Measurements from ENCODE around the gene CD302. TPM values are rescaled to one million over a fixed set of nuclear protein-coding genes. Genes with fewer than 3 reads are reported as not detected.

Gene CD302
- total and polyA plus RNA-seq, 2 of the 8 experiments (the other 6 are each of a cell fraction or from before 2014, with no cell fraction given): 0.76 to 0.79 TPM

DNA sequence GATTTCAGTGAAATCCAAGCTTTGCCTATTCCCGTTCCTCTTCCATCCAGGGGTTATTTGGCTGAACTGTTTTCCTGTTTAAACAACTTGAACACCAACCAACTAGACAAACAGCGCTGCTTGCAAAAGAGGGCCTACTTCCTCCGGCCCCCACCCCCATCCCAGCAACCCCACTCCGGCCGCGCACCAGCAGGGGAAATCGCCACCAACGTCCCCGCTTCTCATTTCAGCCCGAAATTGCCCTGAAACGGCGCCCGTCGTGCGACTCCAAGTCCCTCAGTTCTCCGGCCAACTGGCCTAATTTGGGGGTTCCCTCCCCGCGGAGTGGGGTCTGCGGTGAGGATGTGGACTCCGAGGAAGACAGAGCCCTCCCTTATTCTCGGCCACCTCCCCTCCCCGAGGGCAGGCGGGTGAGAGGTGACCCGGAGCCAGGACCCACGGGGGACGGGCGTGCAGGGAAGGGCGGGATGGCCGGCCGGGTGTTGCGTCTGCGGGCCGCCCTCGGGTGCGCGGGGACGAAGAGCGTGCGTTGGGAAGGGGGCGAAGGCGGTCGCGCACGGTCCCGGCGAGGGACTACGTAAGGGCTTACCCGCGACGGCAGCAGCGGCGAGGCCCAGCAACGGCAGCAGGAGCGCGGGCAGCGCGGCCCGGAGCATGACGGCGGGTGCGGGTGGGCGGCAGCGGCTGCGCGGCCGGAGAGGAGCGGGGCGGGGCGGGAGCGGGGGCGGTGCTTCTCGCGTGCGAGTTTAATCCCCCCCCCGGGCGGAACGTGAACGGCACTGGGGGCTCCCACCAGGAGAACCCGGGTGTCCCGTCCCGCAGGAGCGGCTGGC lies at the start of gene CD302 (continued):
- TF ChIP-seq, protein P1, sequence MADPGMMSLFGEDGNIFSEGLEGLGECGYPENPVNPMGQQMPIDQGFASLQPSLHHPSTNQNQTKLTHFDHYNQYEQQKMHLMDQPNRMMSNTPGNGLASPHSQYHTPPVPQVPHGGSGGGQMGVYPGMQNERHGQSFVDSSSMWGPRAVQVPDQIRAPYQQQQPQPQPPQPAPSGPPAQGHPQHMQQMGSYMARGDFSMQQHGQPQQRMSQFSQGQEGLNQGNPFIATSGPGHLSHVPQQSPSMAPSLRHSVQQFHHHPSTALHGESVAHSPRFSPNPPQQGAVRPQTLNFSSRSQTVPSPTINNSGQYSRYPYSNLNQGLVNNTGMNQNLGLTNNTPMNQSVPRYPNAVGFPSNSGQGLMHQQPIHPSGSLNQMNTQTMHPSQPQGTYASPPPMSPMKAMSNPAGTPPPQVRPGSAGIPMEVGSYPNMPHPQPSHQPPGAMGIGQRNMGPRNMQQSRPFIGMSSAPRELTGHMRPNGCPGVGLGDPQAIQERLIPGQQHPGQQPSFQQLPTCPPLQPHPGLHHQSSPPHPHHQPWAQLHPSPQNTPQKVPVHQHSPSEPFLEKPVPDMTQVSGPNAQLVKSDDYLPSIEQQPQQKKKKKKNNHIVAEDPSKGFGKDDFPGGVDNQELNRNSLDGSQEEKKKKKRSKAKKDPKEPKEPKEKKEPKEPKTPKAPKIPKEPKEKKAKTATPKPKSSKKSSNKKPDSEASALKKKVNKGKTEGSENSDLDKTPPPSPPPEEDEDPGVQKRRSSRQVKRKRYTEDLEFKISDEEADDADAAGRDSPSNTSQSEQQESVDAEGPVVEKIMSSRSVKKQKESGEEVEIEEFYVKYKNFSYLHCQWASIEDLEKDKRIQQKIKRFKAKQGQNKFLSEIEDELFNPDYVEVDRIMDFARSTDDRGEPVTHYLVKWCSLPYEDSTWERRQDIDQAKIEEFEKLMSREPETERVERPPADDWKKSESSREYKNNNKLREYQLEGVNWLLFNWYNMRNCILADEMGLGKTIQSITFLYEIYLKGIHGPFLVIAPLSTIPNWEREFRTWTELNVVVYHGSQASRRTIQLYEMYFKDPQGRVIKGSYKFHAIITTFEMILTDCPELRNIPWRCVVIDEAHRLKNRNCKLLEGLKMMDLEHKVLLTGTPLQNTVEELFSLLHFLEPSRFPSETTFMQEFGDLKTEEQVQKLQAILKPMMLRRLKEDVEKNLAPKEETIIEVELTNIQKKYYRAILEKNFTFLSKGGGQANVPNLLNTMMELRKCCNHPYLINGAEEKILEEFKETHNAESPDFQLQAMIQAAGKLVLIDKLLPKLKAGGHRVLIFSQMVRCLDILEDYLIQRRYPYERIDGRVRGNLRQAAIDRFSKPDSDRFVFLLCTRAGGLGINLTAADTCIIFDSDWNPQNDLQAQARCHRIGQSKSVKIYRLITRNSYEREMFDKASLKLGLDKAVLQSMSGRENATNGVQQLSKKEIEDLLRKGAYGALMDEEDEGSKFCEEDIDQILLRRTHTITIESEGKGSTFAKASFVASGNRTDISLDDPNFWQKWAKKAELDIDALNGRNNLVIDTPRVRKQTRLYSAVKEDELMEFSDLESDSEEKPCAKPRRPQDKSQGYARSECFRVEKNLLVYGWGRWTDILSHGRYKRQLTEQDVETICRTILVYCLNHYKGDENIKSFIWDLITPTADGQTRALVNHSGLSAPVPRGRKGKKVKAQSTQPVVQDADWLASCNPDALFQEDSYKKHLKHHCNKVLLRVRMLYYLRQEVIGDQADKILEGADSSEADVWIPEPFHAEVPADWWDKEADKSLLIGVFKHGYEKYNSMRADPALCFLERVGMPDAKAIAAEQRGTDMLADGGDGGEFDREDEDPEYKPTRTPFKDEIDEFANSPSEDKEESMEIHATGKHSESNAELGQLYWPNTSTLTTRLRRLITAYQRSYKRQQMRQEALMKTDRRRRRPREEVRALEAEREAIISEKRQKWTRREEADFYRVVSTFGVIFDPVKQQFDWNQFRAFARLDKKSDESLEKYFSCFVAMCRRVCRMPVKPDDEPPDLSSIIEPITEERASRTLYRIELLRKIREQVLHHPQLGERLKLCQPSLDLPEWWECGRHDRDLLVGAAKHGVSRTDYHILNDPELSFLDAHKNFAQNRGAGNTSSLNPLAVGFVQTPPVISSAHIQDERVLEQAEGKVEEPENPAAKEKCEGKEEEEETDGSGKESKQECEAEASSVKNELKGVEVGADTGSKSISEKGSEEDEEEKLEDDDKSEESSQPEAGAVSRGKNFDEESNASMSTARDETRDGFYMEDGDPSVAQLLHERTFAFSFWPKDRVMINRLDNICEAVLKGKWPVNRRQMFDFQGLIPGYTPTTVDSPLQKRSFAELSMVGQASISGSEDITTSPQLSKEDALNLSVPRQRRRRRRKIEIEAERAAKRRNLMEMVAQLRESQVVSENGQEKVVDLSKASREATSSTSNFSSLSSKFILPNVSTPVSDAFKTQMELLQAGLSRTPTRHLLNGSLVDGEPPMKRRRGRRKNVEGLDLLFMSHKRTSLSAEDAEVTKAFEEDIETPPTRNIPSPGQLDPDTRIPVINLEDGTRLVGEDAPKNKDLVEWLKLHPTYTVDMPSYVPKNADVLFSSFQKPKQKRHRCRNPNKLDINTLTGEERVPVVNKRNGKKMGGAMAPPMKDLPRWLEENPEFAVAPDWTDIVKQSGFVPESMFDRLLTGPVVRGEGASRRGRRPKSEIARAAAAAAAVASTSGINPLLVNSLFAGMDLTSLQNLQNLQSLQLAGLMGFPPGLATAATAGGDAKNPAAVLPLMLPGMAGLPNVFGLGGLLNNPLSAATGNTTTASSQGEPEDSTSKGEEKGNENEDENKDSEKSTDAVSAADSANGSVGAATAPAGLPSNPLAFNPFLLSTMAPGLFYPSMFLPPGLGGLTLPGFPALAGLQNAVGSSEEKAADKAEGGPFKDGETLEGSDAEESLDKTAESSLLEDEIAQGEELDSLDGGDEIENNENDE (IDR thresholded peaks at IDR 0.05; ENCODE audit: insufficient replicate concordance, low read length): no peak
- TF ChIP-seq, protein P2, sequence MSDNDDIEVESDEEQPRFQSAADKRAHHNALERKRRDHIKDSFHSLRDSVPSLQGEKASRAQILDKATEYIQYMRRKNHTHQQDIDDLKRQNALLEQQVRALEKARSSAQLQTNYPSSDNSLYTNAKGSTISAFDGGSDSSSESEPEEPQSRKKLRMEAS (IDR thresholded peaks at IDR 0.05): peak; percentile 80
- TF ChIP-seq YY1 (IDR thresholded peaks at IDR 0.05; ENCODE audit: low read depth, low read length): no peak
- TF ChIP-seq SP4 (IDR thresholded peaks at IDR 0.05; ENCODE audit: low read length): no peak
- TF ChIP-seq SAP30 (IDR thresholded peaks at IDR 0.05; ENCODE audit: insufficient read depth, insufficient replicate concordance, low read length): no peak
- TF ChIP-seq CBX5 (IDR thresholded peaks at IDR 0.05; ENCODE audit: low read depth, low read length): no peak
- TF ChIP-seq GABPA (IDR thresholded peaks at IDR 0.05; ENCODE audit: borderline replicate concordance, insufficient read depth, low read length): no peak
- TF ChIP-seq KDM4A (IDR thresholded peaks at IDR 0.05; ENCODE audit: low read depth, low read length, severe bottlenecking): peak; percentile 94
- TF ChIP-seq ZNF274 (IDR thresholded peaks at IDR 0.05; ENCODE audit: borderline replicate concordance, extremely low read depth, low read length): no peak
- TF ChIP-seq JUN (IDR thresholded peaks at IDR 0.05; ENCODE audit: low read depth, low read length): no peak
